HepG2 (cell line): ENCODE measurements around the gene SLIT1. TPM values are rescaled to one million over a fixed set of nuclear protein-coding genes. Genes with fewer than 3 reads are reported as not detected.
A peak's percentile ranks its signal among the peaks of the same experiment; 100 is the strongest.

Experiments
- EEA1 ChIP-seq: sonication (generic); formaldehyde crosslinking; IDR thresholded peaks from 2 replicates; pipeline ENCODE4 v1.5.1; 2020; ENCODE audit warnings: mild to moderate bottlenecking, missing genetic modification reagents, borderline replicate concordance
- EHMT2 ChIP-seq: fragments of 200-600 bp; sonication (generic); IDR thresholded peaks from 2 replicates; pipeline ENCODE4 v1.7.0; 2017; ENCODE audit warnings: antibody characterized with exemption, low read depth, low read length, borderline replicate concordance
- ETV5 ChIP-seq: IDR thresholded peaks from 2 replicates; pipeline ENCODE4 v1.6.1; 2018; ENCODE audit warnings: missing biosample characterization, missing genetic modification reagents, inconsistent platforms, borderline replicate concordance
- HINFP ChIP-seq: sonication (generic); formaldehyde crosslinking; IDR thresholded peaks from 2 replicates; pipeline ENCODE4 v1.4.0; 2020; ENCODE audit warnings: low read depth, mild to moderate bottlenecking, missing genetic modification reagents
- ONECUT2 ChIP-seq: sonication (generic); formaldehyde crosslinking; IDR thresholded peaks from 2 replicates; pipeline ENCODE4 v1.4.0; 2020; ENCODE audit warnings: missing genetic modification reagents
- RERE ChIP-seq: IDR thresholded peaks from 2 replicates; pipeline ENCODE4 v1.6.1; 2016; ENCODE audit warnings: low read depth, missing genetic modification reagents, missing compliant biosample characterization
- SMAD9 ChIP-seq: sonication (generic); formaldehyde crosslinking; IDR thresholded peaks from 2 replicates; pipeline ENCODE4 v1.5.1; 2020; ENCODE audit warnings: mild to moderate bottlenecking, missing genetic modification reagents
- SMARCE1 ChIP-seq: fragments of 450-650 bp; IDR thresholded peaks from 2 replicates; pipeline ENCODE4 v1.6.1; 2017; ENCODE audit warnings: borderline replicate concordance
- SRY ChIP-seq: sonication (generic); formaldehyde crosslinking; IDR thresholded peaks from 2 replicates; pipeline ENCODE4 v1.8.0; 2022; ENCODE audit warnings: mild to moderate bottlenecking, missing genetic modification reagents
- STAG1 ChIP-seq: sonication (generic); formaldehyde crosslinking; IDR thresholded peaks from 2 replicates; pipeline ENCODE4 v1.4.0; 2020; ENCODE audit warnings: missing genetic modification reagents
- TBP ChIP-seq: sonication (generic); formaldehyde crosslinking; IDR thresholded peaks from 2 replicates; pipeline ENCODE4 v1.5.0; 2020; ENCODE audit warnings: missing genetic modification reagents
- TCF12 ChIP-seq, 2 experiments: fragments of 450-650 bp in 1 of 2; sonication (generic) in 1 of 2; formaldehyde crosslinking in 1 of 2; IDR thresholded peaks; 2 replicates each; pipeline versions ENCODE4 v1.6.1 to v1.8.0; 2017 to 2022; ENCODE audit warnings: antibody characterized with exemption in 1 of 2, mild to moderate bottlenecking in 1 of 2, missing genetic modification reagents in 1 of 2, moderate library complexity in 1 of 2
- TEAD3 ChIP-seq: optimal IDR thresholded peaks from 2 replicates; pipeline ENCODE3; 2016; ENCODE audit warnings: borderline replicate concordance
- TRIM22 ChIP-seq: fragments of 450-650 bp; IDR thresholded peaks from 2 replicates; pipeline ENCODE4 v1.6.1; 2017
- ZFP82 ChIP-seq: sonication (generic); formaldehyde crosslinking; IDR thresholded peaks from 2 replicates; pipeline ENCODE4 v1.5.1; 2020; ENCODE audit warnings: mild to moderate bottlenecking, missing genetic modification reagents, borderline replicate concordance
- ZMAT3 ChIP-seq: sonication (generic); formaldehyde crosslinking; conservative IDR thresholded peaks from 2 replicates; pipeline ENCODE4 v1.7.0; 2021; ENCODE audit warnings: missing genetic modification reagents
- ZNF354B ChIP-seq: sonication (generic); formaldehyde crosslinking; IDR thresholded peaks from 2 replicates; pipeline ENCODE4 v1.8.0; 2022; ENCODE audit warnings: mild to moderate bottlenecking, missing genetic modification reagents
- ZNF597 ChIP-seq: sonication (generic); formaldehyde crosslinking; IDR thresholded peaks from 2 replicates; pipeline ENCODE4 v1.5.0; 2020; ENCODE audit warnings: missing genetic modification reagents
- ZNF605 ChIP-seq: sonication (generic); formaldehyde crosslinking; IDR thresholded peaks from 2 replicates; pipeline ENCODE4 v1.8.0; 2022; ENCODE audit warnings: mild to moderate bottlenecking, missing genetic modification reagents
- ZNF780A ChIP-seq: sonication (generic); formaldehyde crosslinking; IDR thresholded peaks from 2 replicates; pipeline ENCODE4 v1.8.0; 2022; ENCODE audit warnings: mild to moderate bottlenecking, missing genetic modification reagents, moderate library complexity
- ZNF883 ChIP-seq: sonication (generic); formaldehyde crosslinking; IDR thresholded peaks from 2 replicates; pipeline ENCODE4 v1.5.1; 2020; ENCODE audit warnings: mild to moderate bottlenecking, missing genetic modification reagents; ENCODE audit errors: not compliant biosample characterization
- polyA plus RNA-seq, 8 experiments: library from polyadenylated mRNA; depleted of rRNA in 3 of 8; stranded (reverse) in 7 of 8; unstranded in 1 of 8; fragments of >200 nt; fragmentation: Illumina TruSeq in 4 of 8; extraction: Trizol in 4 of 8; gene quantifications; 2 replicates each; pipeline versions ENCODE4 v1.2.1 to v1.2.3, GENCODE V29; 2011 to 2016; ENCODE audit warnings: low read depth in 4 of 8, missing spikeins in 1 of 8, mixed read lengths in 1 of 8; ENCODE audit not compliant: insufficient read depth in 1 of 8
- total RNA-seq, 5 experiments: library from RNA; depleted of rRNA; stranded (reverse); fragments of >200 nt; fragmentation: Illumina TruSeq; extraction: Trizol; gene quantifications; 2 replicates each; pipeline ENCODE4 v1.2.3, GENCODE V29; 2016; ENCODE audit warnings: low read depth in 1 of 5

Gene SLIT1
- total and polyA plus RNA-seq, 2 of the 13 experiments (the other 11 are each of a cell fraction or from before 2014, with no cell fraction given), result 0.09 to 0.33 TPM

- 0 out of 2 replicates have a peak, but pooled peaks have one; percentile 26 for TF ChIP-seq RERE (CRISPR knock-in tag)
- TF ChIP-seq HINFP, result peak; percentile 52; the same call in 1 of the 2 replicates
- TF ChIP-seq TCF12 (IDR thresholded peaks at IDR 0.05), result no peak
- TF ChIP-seq TCF12 (CRISPR knock-in tag; IDR thresholded peaks at IDR 0.05), result peak; percentile 52; the same call in 1 of the 2 replicates
- TF ChIP-seq TRIM22, result no peak
- peak; percentile 89 for TF ChIP-seq ZMAT3 (CRISPR knock-in tag)
- TF ChIP-seq ZNF354B (CRISPR knock-in tag), result 0 out of 2 replicates have a peak, but pooled peaks have one; percentile 77
- peak; percentile 61 for TF ChIP-seq ETV5 (CRISPR knock-in tag)
- peak; percentile 41 for TF ChIP-seq TEAD3 (CRISPR knock-in tag)
- TF ChIP-seq ZFP82 (CRISPR knock-in tag), result peak; percentile 45; the same call in 1 of the 2 replicates
- TF ChIP-seq ONECUT2 (CRISPR knock-in tag), result peak; percentile 72
- TF ChIP-seq ZNF605 (CRISPR knock-in tag), result peak; percentile 88
- TF ChIP-seq EEA1, result peak; percentile 92; the same call in 1 of the 2 replicates
- TF ChIP-seq SMAD9, result 0 out of 2 replicates have a peak, but pooled peaks have one; percentile 77
- peak; percentile 71 for TF ChIP-seq STAG1 (CRISPR knock-in tag)
- TF ChIP-seq ZNF780A (CRISPR knock-in tag), result peak; percentile 82; the same call in 1 of the 2 replicates
- TF ChIP-seq SRY (CRISPR knock-in tag), result peak; percentile 98
- TF ChIP-seq ZNF883 (CRISPR knock-in tag), result peak; percentile 95
- TF ChIP-seq SMARCE1, result no peak
- no peak for TF ChIP-seq ZNF597 (CRISPR knock-in tag)
- TF ChIP-seq TBP (CRISPR knock-in tag), result no peak
- peak; percentile 98 for TF ChIP-seq EHMT2
Observed at GRCh38 chr10:97081621-97082235, 104.0 kb downstream of the SLIT1 start (continued).
